ENCODE measurements around the gene CASR.

DNA sequence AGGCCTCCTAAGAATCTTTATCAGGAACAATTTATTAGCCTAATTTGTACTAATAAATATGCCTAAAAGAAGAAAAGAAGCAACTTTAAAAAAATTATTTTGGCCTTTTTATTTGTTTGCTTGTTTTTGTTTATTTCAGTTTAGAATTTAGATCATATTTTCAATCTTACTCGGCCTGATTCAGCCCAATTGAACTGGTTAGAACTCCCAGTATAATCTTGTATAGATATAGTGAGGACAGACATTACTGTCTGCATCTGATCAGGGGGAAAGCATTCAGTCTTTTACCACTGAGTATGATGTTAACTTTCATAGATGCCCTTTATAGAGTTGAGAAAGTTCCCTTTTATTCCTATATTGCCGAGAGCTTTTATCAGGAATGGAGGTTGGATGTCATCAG lies 85.6 kb downstream of the CASR start:
- no peak for TF ChIP-seq CEBPB (IDR thresholded peaks at IDR 0.05)
- TF ChIP-seq, protein P1, sequence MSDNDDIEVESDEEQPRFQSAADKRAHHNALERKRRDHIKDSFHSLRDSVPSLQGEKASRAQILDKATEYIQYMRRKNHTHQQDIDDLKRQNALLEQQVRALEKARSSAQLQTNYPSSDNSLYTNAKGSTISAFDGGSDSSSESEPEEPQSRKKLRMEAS (IDR thresholded peaks at IDR 0.05), result no peak
- TF ChIP-seq, protein P2, sequence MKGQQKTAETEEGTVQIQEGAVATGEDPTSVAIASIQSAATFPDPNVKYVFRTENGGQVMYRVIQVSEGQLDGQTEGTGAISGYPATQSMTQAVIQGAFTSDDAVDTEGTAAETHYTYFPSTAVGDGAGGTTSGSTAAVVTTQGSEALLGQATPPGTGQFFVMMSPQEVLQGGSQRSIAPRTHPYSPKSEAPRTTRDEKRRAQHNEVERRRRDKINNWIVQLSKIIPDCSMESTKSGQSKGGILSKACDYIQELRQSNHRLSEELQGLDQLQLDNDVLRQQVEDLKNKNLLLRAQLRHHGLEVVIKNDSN (IDR thresholded peaks at IDR 0.05), result no peak
- no peak for TF ChIP-seq CREB1 (IDR thresholded peaks at IDR 0.05; ENCODE audit: low read depth)
- TF ChIP-seq NFIC (IDR thresholded peaks at IDR 0.05), result no peak
- no peak for TF ChIP-seq YY1 (IDR thresholded peaks at IDR 0.05; ENCODE audit: low read depth)
